Measurements from ENCODE around the gene GPR39. TPM values are rescaled to one million over a fixed set of nuclear protein-coding genes. Genes with fewer than 3 reads are reported as not detected.

Gene GPR39
- total and polyA plus RNA-seq, 2 donors (not counting 1 experiment from before 2014, with no cell fraction given), result not detected

DNA sequence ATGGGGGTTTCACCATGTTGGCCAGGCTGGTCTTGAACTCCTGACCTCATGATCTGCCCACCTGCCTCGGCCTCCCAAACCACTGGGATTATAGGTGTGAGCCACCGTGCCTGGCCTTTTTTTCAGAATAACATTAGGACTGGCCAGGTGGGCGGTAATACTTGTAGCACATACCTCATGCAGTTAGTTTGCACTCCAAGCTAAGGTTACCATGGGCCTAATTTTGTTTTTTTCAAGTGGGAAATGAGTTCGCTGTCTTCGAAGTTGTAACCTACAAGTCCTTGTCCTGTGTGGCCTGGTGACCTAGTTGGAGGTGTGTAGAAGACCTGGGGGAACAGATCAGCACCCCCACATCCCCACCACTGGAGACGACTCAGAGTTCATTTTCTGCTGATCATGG lies 178.6 kb downstream of the GPR39 start:
- H3K9me3 ChIP-seq (ENCODE audit: control extremely low read depth in 1 of 3, control insufficient read depth in 2 of 3, insufficient read depth in 1 of 3, low read length in 2 of 3), result peaks cover 0 to 6% (median 0%) of the 10 kb centered on the region in 3 donors
- ATAC-seq (ENCODE audit: low read depth), result no peak
- no peaks in the 10 kb centered on the region for H3K27me3 ChIP-seq (replicated peaks in 1 of 4; ENCODE audit: control extremely low read depth in 1 of 4, control insufficient read depth in 3 of 4, insufficient read depth in 4 of 4, low read length in 3 of 4)
- intact Hi-C loops (cut with micrococcal nuclease), result no loop called here
- no peak overlapping the region for H3K9ac ChIP-seq (ENCODE audit: low read length)
- no peak overlapping the region for H3K4me3 ChIP-seq (ENCODE audit: control extremely low read depth in 1 of 5, extremely low read depth in 1 of 5, insufficient read depth in 1 of 5, low read depth in 2 of 5, low read length in 4 of 5)
- DNase-seq, result no peak
- no peak overlapping the region for H3K4me3 Mint-ChIP-seq
- no peaks in the 10 kb centered on the region for H3K79me2 ChIP-seq (ENCODE audit: control insufficient read depth, insufficient read depth, low read length)
- H3K27ac ChIP-seq (ENCODE audit: low read length in 2 of 2), result no peak overlapping the region
- no peaks in the 10 kb centered on the region for H3K36me3 ChIP-seq (replicated peaks in 1 of 2; ENCODE audit: control extremely low read depth in 1 of 2, control insufficient read depth in 1 of 2, extremely low read depth in 1 of 2, insufficient read depth in 2 of 2, low read length in 1 of 2)
- ChIA-PET CTCF (no interaction called here), POLR2A (no interaction called here)
- no peak overlapping the region for H3K4me2 ChIP-seq (replicated peaks; ENCODE audit: low read depth, low read length, poor library complexity, severe bottlenecking)
- peaks cover 18% of the 10 kb centered on the region for H3K27me3 Mint-ChIP-seq
- H3K9me3 Mint-ChIP-seq (ENCODE audit: insufficient read depth), result peaks cover 4% of the 10 kb centered on the region
- H4K20me1 ChIP-seq (ENCODE audit: control insufficient read depth, insufficient read depth, low read length, poor library complexity, severe bottlenecking), result no peaks in the 10 kb centered on the region
- no peaks in the 10 kb centered on the region for H3K4me1 ChIP-seq (ENCODE audit: control insufficient read depth in 2 of 2, insufficient read depth in 2 of 2, low read length in 2 of 2)
- H3K4me1 Mint-ChIP-seq, result no peaks in the 10 kb centered on the region
- 92% methylated on average over 3 of the region's 6 CpGs for WGBS (ENCODE audit: insufficient coverage)
- TF ChIP-seq, protein P1, sequence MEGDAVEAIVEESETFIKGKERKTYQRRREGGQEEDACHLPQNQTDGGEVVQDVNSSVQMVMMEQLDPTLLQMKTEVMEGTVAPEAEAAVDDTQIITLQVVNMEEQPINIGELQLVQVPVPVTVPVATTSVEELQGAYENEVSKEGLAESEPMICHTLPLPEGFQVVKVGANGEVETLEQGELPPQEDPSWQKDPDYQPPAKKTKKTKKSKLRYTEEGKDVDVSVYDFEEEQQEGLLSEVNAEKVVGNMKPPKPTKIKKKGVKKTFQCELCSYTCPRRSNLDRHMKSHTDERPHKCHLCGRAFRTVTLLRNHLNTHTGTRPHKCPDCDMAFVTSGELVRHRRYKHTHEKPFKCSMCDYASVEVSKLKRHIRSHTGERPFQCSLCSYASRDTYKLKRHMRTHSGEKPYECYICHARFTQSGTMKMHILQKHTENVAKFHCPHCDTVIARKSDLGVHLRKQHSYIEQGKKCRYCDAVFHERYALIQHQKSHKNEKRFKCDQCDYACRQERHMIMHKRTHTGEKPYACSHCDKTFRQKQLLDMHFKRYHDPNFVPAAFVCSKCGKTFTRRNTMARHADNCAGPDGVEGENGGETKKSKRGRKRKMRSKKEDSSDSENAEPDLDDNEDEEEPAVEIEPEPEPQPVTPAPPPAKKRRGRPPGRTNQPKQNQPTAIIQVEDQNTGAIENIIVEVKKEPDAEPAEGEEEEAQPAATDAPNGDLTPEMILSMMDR (IDR thresholded peaks at IDR 0.05), result no peak
- no peak for TF ChIP-seq EZH2 (IDR thresholded peaks at IDR 0.05; ENCODE audit: borderline replicate concordance, insufficient read depth, low read depth, low read length, poor library complexity, severe bottlenecking)
- no peak overlapping the region for H2AFZ ChIP-seq (ENCODE audit: insufficient read depth, low read depth, low read length, poor library complexity, severe bottlenecking)
- no peak overlapping the region for H3K27ac Mint-ChIP-seq

DNA sequence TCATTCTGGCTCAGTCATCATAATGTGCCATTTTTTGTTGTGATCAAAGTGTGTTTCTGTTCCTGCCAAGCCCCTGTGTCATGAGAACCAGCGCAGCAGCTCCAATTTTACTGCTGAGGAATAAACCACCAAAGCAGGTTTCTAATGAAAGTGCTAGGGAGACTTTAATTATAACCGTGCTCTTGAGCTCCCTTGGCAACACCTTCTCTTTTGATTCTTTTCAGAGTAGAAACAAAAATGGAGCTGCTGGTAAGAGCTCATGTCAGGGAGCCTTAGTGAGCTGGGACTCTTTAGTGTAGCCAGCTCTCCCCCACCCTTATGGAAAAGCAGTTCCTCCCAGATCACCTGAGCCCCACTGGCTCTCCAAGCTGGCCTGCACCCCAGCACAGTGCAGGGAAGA lies 179.1 kb downstream of the GPR39 start:
- no peaks in the 10 kb centered on the region for H4K20me1 ChIP-seq (ENCODE audit: control insufficient read depth, insufficient read depth, low read length, poor library complexity, severe bottlenecking)
- no peaks in the 10 kb centered on the region for H3K4me1 Mint-ChIP-seq
- H3K79me2 ChIP-seq (ENCODE audit: control insufficient read depth, insufficient read depth, low read length), result no peaks in the 10 kb centered on the region
- no peak overlapping the region for H2AFZ ChIP-seq (ENCODE audit: insufficient read depth, low read depth, low read length, poor library complexity, severe bottlenecking)
- DNase-seq (no peak), ATAC-seq (ENCODE audit: low read depth) (no peak)
- no CpG with 5 or more reads among the region's 2 CpGs for WGBS (ENCODE audit: insufficient coverage)
- H3K27me3 ChIP-seq (replicated peaks in 1 of 4; ENCODE audit: control extremely low read depth in 1 of 4, control insufficient read depth in 3 of 4, insufficient read depth in 4 of 4, low read length in 3 of 4), result no peaks in the 10 kb centered on the region
- no peak overlapping the region for H3K9ac ChIP-seq (ENCODE audit: low read length)
- no peak overlapping the region for H3K4me3 ChIP-seq (ENCODE audit: control extremely low read depth in 1 of 5, extremely low read depth in 1 of 5, insufficient read depth in 1 of 5, low read depth in 2 of 5, low read length in 4 of 5)
- H3K27ac ChIP-seq (ENCODE audit: low read length in 2 of 2), result no peak overlapping the region
- peaks cover 0 to 6% (median 0%) of the 10 kb centered on the region in 3 donors for H3K9me3 ChIP-seq (ENCODE audit: control extremely low read depth in 1 of 3, control insufficient read depth in 2 of 3, insufficient read depth in 1 of 3, low read length in 2 of 3)
- H3K36me3 ChIP-seq (replicated peaks in 1 of 2; ENCODE audit: control extremely low read depth in 1 of 2, control insufficient read depth in 1 of 2, extremely low read depth in 1 of 2, insufficient read depth in 2 of 2, low read length in 1 of 2), result no peaks in the 10 kb centered on the region
- TF ChIP-seq, protein P1 (IDR thresholded peaks at IDR 0.05), result no peak
- TF ChIP-seq EZH2 (IDR thresholded peaks at IDR 0.05; ENCODE audit: borderline replicate concordance, insufficient read depth, low read depth, low read length, poor library complexity, severe bottlenecking), result no peak
- H3K4me3 Mint-ChIP-seq, result no peak overlapping the region
- peaks cover 4% of the 10 kb centered on the region for H3K9me3 Mint-ChIP-seq (ENCODE audit: insufficient read depth)
- POLR2A ChIA-PET, result no interaction called here
- H3K4me1 ChIP-seq (ENCODE audit: control insufficient read depth in 2 of 2, insufficient read depth in 2 of 2, low read length in 2 of 2), result no peaks in the 10 kb centered on the region
- peaks cover 21% of the 10 kb centered on the region for H3K27me3 Mint-ChIP-seq
- CTCF ChIA-PET, result no interaction called here
- intact Hi-C loops (cut with micrococcal nuclease), result no loop called here
- H3K27ac Mint-ChIP-seq, result no peak overlapping the region
- H3K4me2 ChIP-seq (replicated peaks; ENCODE audit: low read depth, low read length, poor library complexity, severe bottlenecking), result no peak overlapping the region

Data from B cell (primary cell).